Measurements from ENCODE around the gene ENG. TPM values are rescaled to one million over a fixed set of nuclear protein-coding genes. Genes with fewer than 3 reads are reported as not detected.

Gene ENG
- total and polyA plus RNA-seq, 12 donors = 76.8 to 310 (median 142) TPM

DNA sequence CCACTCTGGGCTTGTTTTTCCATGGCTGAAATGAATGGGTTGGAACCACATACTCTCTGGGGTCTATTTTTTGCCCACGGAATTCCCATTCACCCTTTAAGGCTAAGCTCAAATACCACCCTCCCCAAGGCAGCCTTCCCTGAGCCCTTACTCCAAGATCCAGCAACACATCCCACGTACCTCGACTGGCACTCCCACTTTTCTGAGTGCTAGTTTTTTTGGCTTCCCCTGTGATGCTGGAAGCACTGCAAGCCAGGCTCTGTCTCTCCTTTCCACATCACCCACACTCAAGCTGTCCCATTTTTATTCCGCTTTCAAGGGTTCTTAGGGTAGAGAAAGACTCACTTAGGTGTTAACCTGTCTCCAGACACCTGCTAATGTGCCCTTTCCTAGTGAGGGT lies 38.9 kb upstream of the ENG start:
- DNase-seq (no peak), ATAC-seq (no peak)
- WGBS, 2 donors = 98% methylated on average over 4 of the region's 4 CpGs
- Histone ChIP-seq H3K27me3 (no peaks in the 10 kb centered on the region), H3K4me1 (peaks cover 11 to 27% (median 22%) of the 10 kb centered on the region in 9 donors), H3K27ac (no peak overlapping the region), H3K9me3 (peaks cover 0 to 21% (median 7%) of the 10 kb centered on the region in 11 donors), H3K36me3 (peaks cover 0 to 81% (median 53%) of the 10 kb centered on the region in 9 donors), H3K4me3 (no peak overlapping the region)
- intact Hi-C loops (cut with DNase I) = no loop called here
- TF ChIP-seq, protein P1, sequence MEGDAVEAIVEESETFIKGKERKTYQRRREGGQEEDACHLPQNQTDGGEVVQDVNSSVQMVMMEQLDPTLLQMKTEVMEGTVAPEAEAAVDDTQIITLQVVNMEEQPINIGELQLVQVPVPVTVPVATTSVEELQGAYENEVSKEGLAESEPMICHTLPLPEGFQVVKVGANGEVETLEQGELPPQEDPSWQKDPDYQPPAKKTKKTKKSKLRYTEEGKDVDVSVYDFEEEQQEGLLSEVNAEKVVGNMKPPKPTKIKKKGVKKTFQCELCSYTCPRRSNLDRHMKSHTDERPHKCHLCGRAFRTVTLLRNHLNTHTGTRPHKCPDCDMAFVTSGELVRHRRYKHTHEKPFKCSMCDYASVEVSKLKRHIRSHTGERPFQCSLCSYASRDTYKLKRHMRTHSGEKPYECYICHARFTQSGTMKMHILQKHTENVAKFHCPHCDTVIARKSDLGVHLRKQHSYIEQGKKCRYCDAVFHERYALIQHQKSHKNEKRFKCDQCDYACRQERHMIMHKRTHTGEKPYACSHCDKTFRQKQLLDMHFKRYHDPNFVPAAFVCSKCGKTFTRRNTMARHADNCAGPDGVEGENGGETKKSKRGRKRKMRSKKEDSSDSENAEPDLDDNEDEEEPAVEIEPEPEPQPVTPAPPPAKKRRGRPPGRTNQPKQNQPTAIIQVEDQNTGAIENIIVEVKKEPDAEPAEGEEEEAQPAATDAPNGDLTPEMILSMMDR (IDR thresholded peaks at IDR 0.05) = no peak

DNA sequence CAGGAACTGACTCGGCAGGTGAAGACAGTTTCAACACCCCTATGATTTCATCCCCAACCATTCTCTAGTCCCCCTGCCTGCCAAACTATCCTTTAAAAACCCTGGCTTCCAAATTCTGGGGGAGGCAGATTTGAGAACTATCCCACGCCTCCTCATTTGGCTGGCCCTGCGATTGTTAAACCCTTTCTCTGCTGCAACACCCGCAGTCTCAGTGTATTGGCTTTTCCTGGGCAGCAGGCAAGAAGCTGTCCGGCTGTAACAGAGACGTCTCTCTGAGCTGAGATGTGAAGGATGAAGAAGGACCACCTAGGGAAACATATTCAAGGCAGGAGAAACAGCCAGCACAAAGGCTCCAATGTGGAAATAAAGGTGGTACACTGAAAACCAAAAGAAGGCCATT lies 38.4 kb upstream of the ENG start:
- Histone ChIP-seq H3K9me3 (peaks cover 0 to 21% (median 7%) of the 10 kb centered on the region in 11 donors), H3K4me1 (peaks cover 11 to 21% (median 17%) of the 10 kb centered on the region in 9 donors), H3K4me3 (no peak overlapping the region), H3K27ac (no peak overlapping the region), H3K36me3 (peaks cover 0 to 87% (median 53%) of the 10 kb centered on the region in 9 donors), H3K27me3 (no peaks in the 10 kb centered on the region)
- intact Hi-C loops (cut with DNase I) = no loop called here
- DNase-seq (no peak), ATAC-seq (no peak)
- TF ChIP-seq, protein P1 (IDR thresholded peaks at IDR 0.05) = no peak
- 89 to 97% methylated on average over 6 of the region's 6 CpGs for WGBS, 2 donors

DNA sequence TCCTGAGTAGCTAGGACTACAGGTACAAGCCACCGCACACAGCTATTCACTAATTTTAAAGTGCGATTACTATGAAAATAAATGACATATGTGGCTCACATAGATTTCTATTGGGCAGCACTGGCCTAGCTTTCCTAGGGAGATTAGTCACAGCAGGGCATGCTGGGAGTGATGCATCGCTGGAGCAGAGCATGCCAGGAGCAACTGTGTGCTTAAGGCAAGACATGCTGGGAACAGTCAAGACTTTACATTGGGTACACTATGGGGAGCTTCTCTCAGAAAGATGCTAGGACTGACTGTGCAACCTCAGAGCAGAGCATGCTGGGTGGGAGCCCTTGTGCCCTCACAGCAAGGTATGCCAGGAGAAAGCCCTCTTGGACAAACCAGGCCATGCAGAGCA lies 35.6 kb upstream of the ENG start:
- Histone ChIP-seq H3K4me3 (no peak overlapping the region), H3K27ac (no peak overlapping the region), H3K27me3 (no peaks in the 10 kb centered on the region), H3K9me3 (peaks cover 0 to 19% (median 7%) of the 10 kb centered on the region in 11 donors), H3K36me3 (peaks cover 7 to 97% (median 57%) of the 10 kb centered on the region in 9 donors), H3K4me1 (peaks cover 0 to 16% (median 7%) of the 10 kb centered on the region in 9 donors)
- TF ChIP-seq, protein P1 (IDR thresholded peaks at IDR 0.05) = no peak
- no peak for DNase-seq
- no peak for ATAC-seq
- intact Hi-C loops (cut with DNase I) = no loop called here
- WGBS, 2 donors = 96 to 98% methylated on average over 3 of the region's 3 CpGs

DNA sequence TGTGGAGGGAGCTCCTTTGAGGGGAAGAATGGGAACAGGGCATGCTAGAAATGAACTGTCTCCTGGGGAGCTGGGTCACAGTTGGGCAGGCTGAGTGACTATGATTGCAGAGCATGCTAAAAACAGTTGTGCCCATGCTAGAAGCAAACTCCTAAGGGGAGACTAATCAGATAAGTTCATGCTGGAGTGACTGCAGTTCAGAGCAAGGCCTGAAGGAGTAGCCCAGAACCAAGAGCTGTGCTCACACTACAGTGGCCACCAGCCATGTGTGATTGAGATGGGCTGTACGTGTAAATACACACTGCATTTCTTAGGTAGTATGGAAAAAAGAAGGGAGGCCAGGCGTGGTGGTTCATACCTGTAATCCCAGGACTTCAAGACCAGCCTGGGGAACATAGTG lies 33.3 kb upstream of the ENG start:
- H3K4me1 ChIP-seq = peaks cover 0 to 34% (median 22%) of the 10 kb centered on the region in 9 donors
- no peaks in the 10 kb centered on the region for H3K27me3 ChIP-seq
- 88 to 93% methylated on average over 2 of the region's 2 CpGs for WGBS, 2 donors
- H3K27ac ChIP-seq = no peak overlapping the region
- H3K9me3 ChIP-seq = peaks cover 0 to 4% (median 2%) of the 10 kb centered on the region in 11 donors
- peaks cover 0 to 86% (median 35%) of the 10 kb centered on the region in 9 donors for H3K36me3 ChIP-seq
- ATAC-seq (no peak), DNase-seq (no peak)
- intact Hi-C loops (cut with DNase I) = no loop called here
- TF ChIP-seq, protein P1 (IDR thresholded peaks at IDR 0.05) = peak in 1 of 9 donors; percentile 10
- no peak overlapping the region for H3K4me3 ChIP-seq
